RCC 7860 (cell line): Measurements from ENCODE around the gene CREBRF.
"Not testable (repeated sequence)": the region's sequence is repeated elsewhere in the genome, so short reads cannot be mapped to it uniquely, and the experiment has no call there.

Experiments used
- DNase-seq: peaks from one replicate; pipeline ENCODE4 v3.0.0-alpha.2; 2015; ENCODE audit warnings: low spot score
- FAIRE-seq: peaks from 2 replicates; lab custom pipeline; 2012; peaks lifted over from hg19 to GRCh38; lab: Jason Lieb, UNC

CREBRF gene

GRCh38 chr5:173075970-173076369 is 19.8 kb downstream of the CREBRF start:
- DNase-seq = no peak
- FAIRE-seq = no peak

GRCh38 chr5:173076471-173076870 is 20.3 kb downstream of the CREBRF start:
- not testable (repeated sequence) for DNase-seq, FAIRE-seq

- no peak for DNase-seq
- FAIRE-seq = no peak
These were observed 22.7 kb downstream of the CREBRF start for GRCh38 chr5:173078878-173079277.

GRCh38 chr5:173089581-173089980 is 33.4 kb downstream of the CREBRF start:
- FAIRE-seq = no peak
- DNase-seq = no peak

- no peak for DNase-seq
- FAIRE-seq = no peak
These were observed 34.5 kb downstream of the CREBRF start for GRCh38 chr5:173090639-173091038.

GRCh38 chr5:173091981-173092380 is 35.8 kb downstream of the CREBRF start:
- FAIRE-seq (no peak), DNase-seq (no peak)

- DNase-seq = no peak
- no peak for FAIRE-seq
These were observed 37.5 kb downstream of the CREBRF start for GRCh38 chr5:173093606-173094005.

- DNase-seq (no peak), FAIRE-seq (no peak)
These were observed 38.0 kb downstream of the CREBRF start for GRCh38 chr5:173094012-173094661.

- FAIRE-seq = no peak
These were observed 42.6 kb downstream of the CREBRF start for GRCh38 chr5:173098787-173099186.

GRCh38 chr5:173099461-173099860 is 43.3 kb downstream of the CREBRF start:
- no peak for FAIRE-seq
- DNase-seq = no peak

More at GRCh38 chr5:173098787-173099186, 42.6 kb downstream of the CREBRF start:
- DNase-seq = no peak

GRCh38 chr5:173101245-173101644 is 45.1 kb downstream of the CREBRF start:
- FAIRE-seq = no peak
- DNase-seq = no peak

- DNase-seq (no peak), FAIRE-seq (no peak)
These were observed 47.3 kb downstream of the CREBRF start for GRCh38 chr5:173103411-173103810.

- FAIRE-seq (no peak), DNase-seq (no peak)
These were observed 52.8 kb downstream of the CREBRF start for GRCh38 chr5:173108914-173109313.

GRCh38 chr5:173114536-173114935 is 58.4 kb downstream of the CREBRF start:
- DNase-seq = no peak
- FAIRE-seq = no peak

- FAIRE-seq = no peak
These were observed 63.6 kb downstream of the CREBRF start for GRCh38 chr5:173119719-173120118.

GRCh38 chr5:173123416-173123815 is 67.3 kb downstream of the CREBRF start:
- FAIRE-seq = no peak
- DNase-seq = no peak

More at GRCh38 chr5:173119719-173120118, 63.6 kb downstream of the CREBRF start:
- no peak for DNase-seq

GRCh38 chr5:173132166-173132565 is 76.0 kb downstream of the CREBRF start:
- FAIRE-seq, DNase-seq: not testable (repeated sequence)

GRCh38 chr5:173138707-173139106 is 82.6 kb downstream of the CREBRF start:
- FAIRE-seq (no peak), DNase-seq (no peak)

- FAIRE-seq = no peak
These were observed 83.5 kb downstream of the CREBRF start for GRCh38 chr5:173139631-173140030.

GRCh38 chr5:173140769-173141168 is 84.6 kb downstream of the CREBRF start:
- DNase-seq (no peak), FAIRE-seq (no peak)

More at GRCh38 chr5:173139631-173140030, 83.5 kb downstream of the CREBRF start:
- no peak for DNase-seq

- FAIRE-seq (no peak), DNase-seq (no peak)
These were observed 87.4 kb downstream of the CREBRF start for GRCh38 chr5:173143567-173143966.

GRCh38 chr5:173144200-173145176 is 88.3 kb downstream of the CREBRF start, which contains the start of gene BNIP1:
Gene BNIP1, plus strand, starts transcription at chr5:173144531. Its CDS starts 15 bp downstream, at chr5:173144546.
- FAIRE-seq = peak; percentile 67
- peak; percentile 85 for DNase-seq
